GM18505 (cell line): ENCODE data around the gene SSH2.

Experiments
- ATAC-seq: cut with Tn5 transposase; IDR thresholded peaks from one replicate; pipeline ENCODE4 v1.9.1; 2021; ENCODE audit not compliant: unreplicated experiment
- POLR2A ChIP-seq: IDR thresholded peaks from 4 replicates; pipeline ENCODE4 v1.6.1; 2011; ENCODE audit warnings: borderline replicate concordance; ENCODE audit not compliant: insufficient read depth, insufficient read length; ENCODE audit errors: extremely low read depth

SSH2 gene

DNA sequence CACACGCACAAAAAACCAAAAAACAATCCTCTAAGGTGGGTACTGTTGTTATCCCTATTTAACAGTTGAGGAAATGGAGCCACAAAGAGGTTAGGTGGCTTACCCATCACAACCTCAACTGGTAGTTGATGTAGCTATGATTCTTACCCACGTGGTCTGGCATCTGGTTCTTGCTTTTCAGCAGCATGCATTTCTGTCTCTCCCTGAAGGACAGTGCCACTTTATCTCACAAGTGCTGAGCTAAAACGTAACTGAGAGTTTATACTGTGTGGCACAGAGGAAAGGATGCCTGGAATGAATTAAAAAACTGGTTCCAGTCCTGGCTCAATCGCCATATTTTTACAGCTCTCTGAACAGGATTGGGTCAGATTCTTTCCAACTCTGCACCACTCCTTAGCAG lies 305.4 kb downstream of the SSH2 start:
- no peak for TF ChIP-seq POLR2A
- ATAC-seq = no peak

DNA sequence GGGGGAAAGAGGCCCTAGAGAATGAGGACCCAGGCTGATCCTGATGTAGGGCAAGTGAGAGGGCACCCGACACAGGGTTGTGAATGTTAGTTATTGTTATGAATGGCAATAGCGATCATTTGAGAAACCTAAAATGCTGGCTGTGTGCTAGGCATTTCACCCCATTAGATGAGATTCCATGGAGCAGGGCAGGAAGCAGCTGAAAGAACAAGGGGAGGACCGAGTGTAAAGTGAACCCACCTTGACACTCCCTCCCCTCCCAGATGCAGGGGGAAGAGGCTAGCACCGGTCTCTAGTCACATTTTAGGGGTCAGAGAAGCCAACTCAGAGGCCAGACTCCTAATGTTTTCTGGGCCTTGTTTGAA lies 306.8 kb downstream of the SSH2 start:
- TF ChIP-seq POLR2A = no peak

DNA sequence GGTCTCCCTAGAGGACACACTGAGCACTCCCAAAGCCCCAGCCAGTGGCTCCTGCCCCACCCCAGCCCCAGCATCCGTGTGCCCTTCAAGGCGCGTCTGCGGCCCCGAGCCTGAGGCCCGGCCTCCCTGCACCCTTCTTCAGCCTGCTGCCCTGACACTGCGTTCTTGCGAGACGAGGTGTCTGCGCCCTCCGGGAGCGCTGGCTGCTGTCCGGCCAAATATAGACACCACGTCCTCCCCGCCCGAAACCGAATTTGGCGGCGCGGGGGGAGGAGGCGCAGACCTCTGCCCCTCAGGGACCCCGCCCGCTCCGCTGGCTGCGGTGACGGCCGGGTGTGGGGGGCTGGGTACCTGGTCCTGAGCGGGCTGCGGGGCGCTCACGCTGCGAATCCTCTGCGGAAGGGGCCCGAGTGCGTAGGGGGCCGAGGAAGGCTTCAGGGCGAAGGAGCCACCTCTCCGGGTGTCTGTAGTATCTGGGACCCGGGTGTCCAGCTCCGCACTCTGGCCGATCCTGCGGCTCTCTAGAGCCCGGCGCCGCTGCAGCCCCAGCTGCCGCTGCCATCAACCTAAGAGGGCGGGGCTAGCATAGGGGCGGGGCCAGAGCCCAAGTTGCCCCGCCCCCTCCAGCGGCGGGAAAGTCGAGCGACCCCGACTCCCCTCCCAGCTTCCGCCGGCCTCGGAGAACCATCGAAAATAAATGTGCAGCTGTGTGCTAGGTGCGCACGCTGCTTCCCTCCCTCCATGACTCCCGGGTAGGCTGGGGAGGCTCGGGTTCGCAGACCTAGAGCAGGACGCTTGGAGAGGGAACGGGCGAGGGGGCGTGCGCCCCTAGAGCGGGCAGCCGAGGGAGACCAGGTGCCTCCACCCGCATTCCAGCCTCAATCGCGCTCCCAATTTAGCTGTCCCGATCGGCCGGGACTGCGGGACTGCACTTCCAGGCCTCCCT lies 307.4 kb downstream of the SSH2 start, which contains the start of gene CORO6:
CORO6 (minus strand) TSS at position 576 of the 946 bp plus-strand sequence. CDS start 1,491 bp downstream, outside the sequence.
- TF ChIP-seq POLR2A = no peak
- no peak for ATAC-seq

More for the DNA sequence above, 306.8 kb downstream of the SSH2 start:
- ATAC-seq = no peak

DNA sequence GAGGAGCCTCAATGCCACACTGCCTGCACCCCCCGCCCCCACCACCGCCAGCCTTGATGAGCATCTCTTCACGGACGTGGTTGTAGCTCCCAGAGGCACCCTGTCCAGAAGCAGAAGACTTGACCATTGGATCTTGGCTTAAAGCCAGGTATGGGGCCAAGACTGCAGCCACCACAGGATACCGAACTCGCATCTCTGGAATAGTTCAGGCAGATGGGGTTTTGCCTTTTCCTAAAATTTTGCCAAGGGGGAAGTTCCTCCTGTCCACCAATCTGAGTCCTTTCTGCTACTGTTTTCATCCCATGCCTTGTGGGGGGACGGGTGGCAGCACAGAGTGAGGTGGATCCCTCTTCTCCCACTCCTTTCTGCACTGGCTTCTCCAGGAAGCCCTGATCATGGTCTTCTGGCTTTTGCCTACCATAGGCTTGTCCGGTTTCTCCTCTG lies 308.3 kb downstream of the SSH2 start:
- ATAC-seq = no peak
- no peak for TF ChIP-seq POLR2A

DNA sequence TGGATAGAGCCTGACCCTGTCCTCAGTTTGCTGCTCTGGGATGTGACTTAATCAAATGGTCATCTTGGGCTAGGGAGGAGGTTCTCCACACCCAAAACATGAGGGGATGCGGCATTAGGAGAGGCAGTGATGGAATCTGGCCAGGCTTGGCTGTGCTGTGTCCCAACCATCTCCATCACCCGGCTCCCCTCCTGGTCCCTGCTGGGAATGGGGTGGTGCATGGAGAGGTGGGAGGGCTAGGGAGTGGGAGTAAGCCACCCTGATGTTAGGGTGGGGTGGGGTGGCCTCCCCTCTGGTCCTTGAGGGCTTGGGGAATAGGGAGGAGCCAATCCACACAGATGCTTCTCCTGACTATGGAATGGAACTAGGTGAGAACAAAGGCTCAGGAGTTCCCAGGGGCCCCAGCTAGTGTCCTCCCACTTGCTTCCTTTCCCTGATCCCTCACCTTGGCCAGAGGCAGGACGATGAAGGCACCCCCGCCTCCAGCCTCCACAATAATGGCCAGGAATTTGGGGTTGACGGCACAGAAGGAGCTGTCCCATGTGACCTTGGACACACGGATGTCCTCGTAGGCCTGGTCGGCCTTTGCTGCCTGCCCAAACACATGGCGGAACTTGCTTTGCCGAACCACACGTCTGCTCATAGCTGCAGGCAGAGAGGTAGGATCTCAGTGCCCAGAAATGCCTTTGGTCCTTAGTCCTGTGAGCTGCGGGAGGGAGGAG lies 309.1 kb downstream of the SSH2 start:
- ATAC-seq = no peak
- TF ChIP-seq POLR2A = no peak

DNA sequence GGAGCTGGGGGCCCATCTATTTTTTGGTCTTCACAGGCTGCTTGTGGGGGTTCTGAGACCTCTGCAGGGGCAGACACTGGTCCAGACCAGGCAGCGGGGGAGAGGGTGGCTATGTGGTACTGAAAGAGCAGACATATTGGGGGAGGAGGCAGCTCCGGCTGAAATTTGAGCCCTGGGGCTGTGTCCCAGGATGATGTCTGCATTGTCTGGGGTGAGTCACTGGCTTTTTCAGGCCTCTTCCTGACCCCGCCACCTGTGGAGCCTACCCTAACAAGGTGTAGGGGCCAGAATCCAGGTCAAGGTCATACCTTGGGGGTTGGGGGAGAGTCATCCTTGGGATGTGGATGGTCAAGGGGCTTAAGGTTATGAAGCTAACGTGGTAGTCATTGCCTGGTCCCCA lies 309.8 kb downstream of the SSH2 start:
- TF ChIP-seq POLR2A = no peak
- no peak for ATAC-seq

DNA sequence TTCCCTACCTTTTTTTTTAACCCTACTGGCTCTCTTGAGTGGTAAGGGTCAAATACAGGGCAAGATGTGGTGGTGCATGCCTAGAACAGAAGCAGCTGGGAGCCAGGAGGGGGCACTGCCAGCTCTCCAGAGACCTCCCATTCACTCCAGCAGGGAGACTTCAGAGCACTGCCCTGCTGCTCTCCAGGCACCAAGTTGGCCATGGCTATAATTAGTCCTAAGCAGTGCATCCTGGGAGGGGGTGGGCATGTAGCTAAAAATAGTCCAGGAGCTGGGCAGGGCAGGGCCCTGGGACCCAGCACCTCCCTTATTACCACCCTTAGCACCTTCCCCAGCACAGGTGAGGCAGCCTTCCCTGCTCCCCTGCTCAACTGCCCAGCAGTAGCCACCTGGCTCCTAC lies 310.8 kb downstream of the SSH2 start:
- no peak for ATAC-seq
- no peak for TF ChIP-seq POLR2A

DNA sequence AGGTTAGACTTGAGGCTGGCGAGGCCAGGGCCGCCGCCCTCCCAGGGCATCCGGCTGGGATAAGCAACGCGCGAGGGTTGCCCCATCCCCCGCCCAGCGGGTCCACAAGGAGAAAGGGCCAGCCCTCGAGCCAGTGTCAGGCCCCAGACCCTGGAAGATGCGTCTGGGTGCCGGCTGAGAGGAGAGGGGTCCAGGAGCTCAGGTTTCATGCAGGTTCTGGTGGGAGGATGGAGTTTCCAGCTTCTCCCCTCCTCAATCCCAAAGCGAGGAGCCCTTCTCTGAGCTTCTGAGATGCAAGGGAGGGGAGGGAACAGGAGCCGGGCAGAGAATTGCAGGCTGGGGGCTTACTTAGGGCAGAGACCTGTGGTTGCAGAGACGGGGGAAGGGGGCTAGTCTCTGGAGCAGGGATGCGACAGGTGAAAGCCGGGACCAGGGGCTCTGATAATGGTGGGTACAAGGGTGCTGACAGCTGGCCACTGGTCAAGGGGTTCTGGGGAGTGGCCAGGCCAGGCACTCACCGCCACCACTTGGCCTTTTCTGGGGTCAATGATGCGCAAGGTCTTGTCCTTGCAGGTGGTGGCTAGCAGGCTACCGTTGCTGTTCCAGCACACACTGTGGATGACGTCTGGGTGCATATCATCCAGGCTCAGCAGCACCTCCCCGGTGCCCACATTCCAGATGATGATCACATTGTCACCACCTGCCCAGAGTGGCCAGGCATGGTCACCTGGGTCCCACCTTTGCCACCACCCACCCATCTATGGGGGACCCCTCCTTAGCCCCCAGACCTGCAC lies 311.6 kb downstream of the SSH2 start:
- TF ChIP-seq POLR2A = no peak
- ATAC-seq = no peak

DNA sequence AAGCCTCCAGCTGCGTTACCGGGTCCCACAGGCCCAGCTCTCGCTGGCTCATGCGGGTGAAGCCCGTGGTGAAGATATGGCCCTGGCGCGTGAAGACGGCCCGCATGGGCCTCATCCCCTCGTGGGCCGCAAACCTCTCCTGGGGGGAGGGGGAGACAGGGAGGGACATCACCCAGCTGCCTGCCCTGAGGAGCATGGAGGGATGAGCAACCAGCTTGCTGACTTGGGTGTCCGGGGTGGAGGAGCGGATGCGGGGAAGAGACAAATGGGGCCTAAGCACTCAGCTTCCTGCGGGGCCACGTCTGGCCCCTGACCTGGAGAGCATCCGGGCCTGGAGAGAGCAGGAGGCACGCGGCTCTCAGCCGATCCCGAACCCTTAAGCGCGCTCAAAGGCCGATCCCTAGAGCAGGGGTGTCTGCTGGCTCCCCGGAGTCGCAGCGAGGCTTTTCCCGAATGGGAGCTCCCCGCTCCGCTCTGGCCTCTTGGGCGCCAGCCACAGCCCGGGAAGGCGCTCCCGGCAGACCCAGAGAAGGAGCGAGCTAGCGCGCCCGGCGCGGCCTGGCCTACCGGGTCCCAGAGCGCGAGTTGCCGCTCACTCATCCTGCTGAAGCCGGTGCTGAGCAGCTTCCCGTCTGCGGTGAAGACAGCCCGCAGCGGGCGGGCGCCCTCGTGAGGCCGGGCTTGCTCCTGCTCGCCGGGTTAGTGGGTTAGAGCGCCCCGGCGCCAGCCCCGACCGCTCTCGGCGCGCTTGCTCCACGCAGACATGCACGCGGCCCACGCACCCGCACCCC lies 312.4 kb downstream of the SSH2 start:
- peak; percentile 8 for ATAC-seq
- TF ChIP-seq POLR2A = peak; percentile 61

DNA sequence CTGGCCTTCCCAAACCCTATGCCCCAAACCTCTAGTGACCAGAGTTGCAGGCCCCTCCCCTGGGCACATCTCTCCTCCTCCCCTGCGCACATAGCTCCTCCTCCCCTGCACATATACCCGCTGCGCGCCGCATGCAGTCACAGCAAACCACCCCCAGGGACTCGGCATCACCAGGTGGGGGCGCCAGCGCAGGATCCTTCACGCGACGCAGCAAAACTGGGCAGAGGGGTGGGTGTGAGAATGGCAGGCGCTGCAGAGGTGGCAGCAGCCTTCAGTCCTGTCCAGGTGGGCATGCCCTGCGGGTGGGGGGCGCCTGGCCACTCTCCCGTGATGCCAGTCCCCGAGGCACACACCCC lies 312.9 kb downstream of the SSH2 start:
- ATAC-seq = peak; percentile 40
- peak; percentile 44 for TF ChIP-seq POLR2A

DNA sequence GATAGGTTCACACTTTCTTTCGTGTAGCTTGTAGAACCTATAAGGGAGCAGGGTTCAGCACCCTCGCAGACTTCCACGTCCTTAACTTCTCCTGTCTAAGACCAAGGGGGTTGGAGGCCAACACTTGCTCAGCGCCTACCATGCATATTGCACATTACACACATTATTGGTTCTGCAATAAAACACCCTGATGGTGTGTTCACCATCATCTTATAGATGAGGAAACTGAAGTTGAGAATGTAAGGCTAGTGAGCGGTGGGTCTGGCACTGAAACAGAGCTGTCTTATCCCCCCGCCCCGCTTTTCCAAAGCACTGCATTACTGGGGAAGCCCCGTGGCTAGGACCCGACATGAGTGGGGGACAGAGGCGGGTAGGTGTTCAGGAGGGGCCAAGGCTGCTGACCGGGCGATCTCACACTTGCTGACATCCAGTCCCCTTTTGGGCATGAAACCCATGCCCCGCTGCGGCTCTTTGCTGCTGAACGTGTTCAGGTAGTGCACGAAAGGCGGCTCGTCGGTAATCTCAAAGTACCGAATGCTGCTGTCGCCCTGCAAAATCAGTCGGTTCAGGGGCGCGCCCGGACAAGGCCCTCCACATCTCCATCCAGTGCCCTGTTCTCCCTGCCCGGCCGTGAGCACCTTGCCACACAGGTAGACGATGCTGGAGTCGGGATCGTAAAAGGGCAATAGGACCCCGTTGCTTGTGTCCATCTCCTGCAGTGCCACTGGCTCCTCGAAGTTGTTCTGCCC lies 313.6 kb downstream of the SSH2 start:
- no peak for TF ChIP-seq POLR2A
- no peak for ATAC-seq
